ENCODE data around the gene PCYOX1L.

Gene PCYOX1L

DNA sequence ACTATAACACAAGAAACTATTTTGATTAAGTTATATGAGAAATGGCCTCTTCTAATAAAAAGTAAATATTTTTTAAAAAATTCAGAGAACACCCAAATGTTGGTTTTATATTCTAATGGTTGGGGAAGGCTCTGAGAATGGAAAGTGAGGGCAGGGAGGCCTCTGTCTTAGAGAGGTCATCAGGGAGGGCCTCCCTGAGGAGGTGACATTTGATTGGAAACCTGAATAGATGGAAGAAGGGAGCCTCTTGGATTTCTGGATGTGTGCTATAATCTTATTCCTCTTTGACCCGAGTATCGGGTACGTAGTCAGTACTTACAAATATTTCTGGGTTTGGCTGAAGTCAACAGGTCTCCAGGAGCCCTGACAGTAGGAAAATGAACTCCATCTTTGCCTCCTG lies 38.7 kb upstream of the PCYOX1L start:
- no peaks in the 10 kb centered on the region for H3K9me3 ChIP-seq (ENCODE audit: insufficient read depth, low read depth, low read length)
- no peak overlapping the region for H3K4ac ChIP-seq (ENCODE audit: low read depth, low read length)
- no peak overlapping the region for H3K23ac ChIP-seq (ENCODE audit: low read length)
- WGBS (ENCODE audit: extremely low coverage, insufficient coverage, insufficient read length) = no CpG with 5 or more reads among the region's 3 CpGs
- no peak overlapping the region for H3K14ac ChIP-seq (ENCODE audit: low read length)
- H2BK12ac ChIP-seq (ENCODE audit: low read length) = no peak overlapping the region
- no peak overlapping the region for H3K27ac ChIP-seq (ENCODE audit: low read depth, low read length)
- H2AK5ac ChIP-seq (ENCODE audit: low read length) = no peak overlapping the region
- H4K8ac ChIP-seq (ENCODE audit: low read depth, low read length) = no peak overlapping the region
- H4K91ac ChIP-seq (ENCODE audit: low read depth, low read length) = no peak overlapping the region
- H3K18ac ChIP-seq (ENCODE audit: low read length) = no peak overlapping the region
- H3K4me2 ChIP-seq (ENCODE audit: low read length) = no peak overlapping the region
- H3K4me1 ChIP-seq (ENCODE audit: control insufficient read depth in 1 of 2, insufficient read depth in 2 of 2, low read length in 2 of 2) = peaks cover 2 to 4% of the 10 kb centered on the region in 2 experiments
- H3K79me1 ChIP-seq (ENCODE audit: low read length) = no peaks in the 10 kb centered on the region
- no peaks in the 10 kb centered on the region for H3K79me2 ChIP-seq (ENCODE audit: control insufficient read depth, insufficient read depth, low read length, poor library complexity)
- H4K12ac ChIP-seq (ENCODE audit: low read depth, low read length) = no peak overlapping the region
- H2AFZ ChIP-seq (ENCODE audit: insufficient read depth, low read length, poor library complexity) = no peak overlapping the region
- no peak overlapping the region for H3K4me3 ChIP-seq (ENCODE audit: low read depth, low read length)
- H3K9ac ChIP-seq (ENCODE audit: low read length) = no peak overlapping the region
- no peak overlapping the region for H2BK120ac ChIP-seq (ENCODE audit: insufficient read depth, low read length, poor library complexity)
- H3K27me3 ChIP-seq (ENCODE audit: insufficient read depth, low read length) = no peaks in the 10 kb centered on the region
- H3K36me3 ChIP-seq (ENCODE audit: control insufficient read depth in 1 of 2, insufficient read depth in 2 of 2, low read length in 2 of 2) = peaks cover 6 to 7% of the 10 kb centered on the region in 2 experiments
- H2BK5ac ChIP-seq (ENCODE audit: low read depth, low read length, poor library complexity) = no peak overlapping the region
- no peak for DNase-seq

DNA sequence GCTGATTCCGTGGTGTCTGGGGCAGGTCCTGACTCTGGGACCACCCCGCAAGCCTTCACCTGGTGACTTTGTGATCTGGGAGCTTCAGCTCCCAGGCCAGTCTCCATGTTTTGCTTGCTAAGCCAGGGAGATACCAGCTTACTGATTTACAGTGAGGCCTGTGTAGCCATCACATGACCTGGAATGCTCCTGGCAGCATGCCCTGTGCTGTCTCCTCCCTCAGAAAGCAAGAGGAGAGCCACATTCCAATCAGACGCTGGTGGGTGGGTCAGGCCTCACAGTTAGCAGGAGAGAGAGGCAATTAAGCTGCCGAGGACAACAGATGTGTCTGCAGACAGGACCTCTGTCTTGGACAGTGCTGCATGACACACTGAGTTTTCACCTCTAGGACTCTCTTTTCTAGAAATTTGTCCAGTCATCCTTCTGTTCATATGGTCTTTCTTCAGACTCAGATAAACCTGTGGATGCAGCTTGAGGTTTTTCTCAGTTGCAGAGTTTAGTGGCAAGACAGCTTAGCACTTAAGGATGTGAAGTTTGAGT lies 37.0 kb upstream of the PCYOX1L start:
- Histone ChIP-seq H3K4me3 (ENCODE audit: low read depth, low read length) (no peak overlapping the region), H3K4ac (ENCODE audit: low read depth, low read length) (no peak overlapping the region), H3K4me1 (ENCODE audit: control insufficient read depth in 1 of 2, insufficient read depth in 2 of 2, low read length in 2 of 2) (peaks cover 2 to 4% of the 10 kb centered on the region in 2 experiments), H3K9ac (ENCODE audit: low read length) (no peak overlapping the region), H2BK5ac (ENCODE audit: low read depth, low read length, poor library complexity) (no peak overlapping the region), H3K9me3 (ENCODE audit: insufficient read depth, low read depth, low read length) (no peaks in the 10 kb centered on the region), H4K91ac (ENCODE audit: low read depth, low read length) (no peak overlapping the region), H3K27ac (ENCODE audit: low read depth, low read length) (no peak overlapping the region), H2BK120ac (ENCODE audit: insufficient read depth, low read length, poor library complexity) (no peak overlapping the region), H3K79me2 (ENCODE audit: control insufficient read depth, insufficient read depth, low read length, poor library complexity) (no peaks in the 10 kb centered on the region), H3K18ac (ENCODE audit: low read length) (no peak overlapping the region), H2AFZ (ENCODE audit: insufficient read depth, low read length, poor library complexity) (no peak overlapping the region), H3K14ac (ENCODE audit: low read length) (no peak overlapping the region), H3K4me2 (ENCODE audit: low read length) (no peak overlapping the region), H2AK5ac (ENCODE audit: low read length) (no peak overlapping the region), H3K27me3 (ENCODE audit: insufficient read depth, low read length) (no peaks in the 10 kb centered on the region), H3K23ac (ENCODE audit: low read length) (no peak overlapping the region), H3K36me3 (ENCODE audit: control insufficient read depth in 1 of 2, insufficient read depth in 2 of 2, low read length in 2 of 2) (peaks cover 6 to 7% of the 10 kb centered on the region in 2 experiments), H4K8ac (ENCODE audit: low read depth, low read length) (no peak overlapping the region), H2BK12ac (ENCODE audit: low read length) (no peak overlapping the region), H3K79me1 (ENCODE audit: low read length) (no peaks in the 10 kb centered on the region), H4K12ac (ENCODE audit: low read depth, low read length) (no peak overlapping the region)
- DNase-seq = peak; percentile 22 to 49
- no CpG with 5 or more reads among the region's 4 CpGs for WGBS (ENCODE audit: extremely low coverage, insufficient coverage, insufficient read length)

DNA sequence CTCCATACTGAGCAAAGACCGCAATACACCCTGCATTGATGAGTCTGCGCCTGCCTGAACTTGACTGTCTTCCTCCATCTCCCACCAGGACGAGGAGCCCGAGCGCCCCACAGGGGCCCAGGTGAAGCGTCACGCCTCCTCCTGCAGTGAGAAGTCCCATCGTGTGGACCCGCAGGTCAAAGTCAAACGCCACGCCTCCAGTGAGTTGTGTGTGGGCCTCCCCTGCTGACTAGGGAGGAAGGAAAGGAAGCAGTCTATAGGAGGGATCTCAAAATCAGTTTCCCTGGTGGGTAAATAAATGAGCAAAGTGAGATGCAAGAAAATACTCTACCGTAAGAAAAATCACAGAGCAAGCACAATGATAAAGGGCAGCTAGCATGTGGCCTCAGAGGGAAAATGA lies 35.3 kb upstream of the PCYOX1L start:
- Histone ChIP-seq H3K4me3 (ENCODE audit: low read depth, low read length) (no peak overlapping the region), H3K27me3 (ENCODE audit: insufficient read depth, low read length) (no peaks in the 10 kb centered on the region), H3K18ac (ENCODE audit: low read length) (no peak overlapping the region), H2BK5ac (ENCODE audit: low read depth, low read length, poor library complexity) (no peak overlapping the region), H3K9me3 (ENCODE audit: insufficient read depth, low read depth, low read length) (no peaks in the 10 kb centered on the region), H2AFZ (ENCODE audit: insufficient read depth, low read length, poor library complexity) (no peak overlapping the region), H3K9ac (ENCODE audit: low read length) (no peak overlapping the region), H3K36me3 (ENCODE audit: control insufficient read depth in 1 of 2, insufficient read depth in 2 of 2, low read length in 2 of 2) (peaks cover 6 to 7% of the 10 kb centered on the region in 2 experiments), H3K27ac (ENCODE audit: low read depth, low read length) (no peak overlapping the region), H3K79me2 (ENCODE audit: control insufficient read depth, insufficient read depth, low read length, poor library complexity) (no peaks in the 10 kb centered on the region), H2BK120ac (ENCODE audit: insufficient read depth, low read length, poor library complexity) (no peak overlapping the region), H4K91ac (ENCODE audit: low read depth, low read length) (no peak overlapping the region), H4K8ac (ENCODE audit: low read depth, low read length) (no peak overlapping the region), H3K4ac (ENCODE audit: low read depth, low read length) (no peak overlapping the region), H3K14ac (ENCODE audit: low read length) (no peak overlapping the region), H3K23ac (ENCODE audit: low read length) (no peak overlapping the region), H2AK5ac (ENCODE audit: low read length) (no peak overlapping the region), H3K4me1 (ENCODE audit: control insufficient read depth in 1 of 2, insufficient read depth in 2 of 2, low read length in 2 of 2) (peaks cover 2 to 4% of the 10 kb centered on the region in 2 experiments), H2BK12ac (ENCODE audit: low read length) (no peak overlapping the region), H3K4me2 (ENCODE audit: low read length) (no peak overlapping the region), H3K79me1 (ENCODE audit: low read length) (no peaks in the 10 kb centered on the region), H4K12ac (ENCODE audit: low read depth, low read length) (no peak overlapping the region)
- no peak for DNase-seq
- no CpG with 5 or more reads among the region's 12 CpGs for WGBS (ENCODE audit: extremely low coverage, insufficient coverage, insufficient read length)

DNA sequence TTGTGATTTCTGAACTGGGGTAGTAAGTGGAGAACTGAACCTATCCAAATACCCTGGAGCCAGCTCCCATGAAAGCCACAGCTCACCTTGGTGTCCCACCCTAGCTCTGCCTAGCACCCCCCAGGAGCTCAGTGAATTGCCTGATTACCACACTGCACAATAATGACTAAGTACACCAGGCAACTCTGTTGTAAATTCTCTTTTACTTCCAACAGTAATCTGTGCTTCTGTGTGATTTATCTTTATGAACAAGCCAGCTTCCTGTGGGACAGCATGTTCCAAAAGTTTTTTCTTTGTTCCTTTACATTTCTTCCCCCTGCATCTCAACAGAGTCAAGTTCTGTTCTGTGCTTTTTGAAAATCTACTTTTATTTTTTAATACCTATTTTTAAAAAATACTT lies 34.6 kb upstream of the PCYOX1L start:
- no peak overlapping the region for H3K23ac ChIP-seq (ENCODE audit: low read length)
- H3K4me1 ChIP-seq (ENCODE audit: control insufficient read depth in 1 of 2, insufficient read depth in 2 of 2, low read length in 2 of 2) = peaks cover 2 to 4% of the 10 kb centered on the region in 2 experiments
- no peaks in the 10 kb centered on the region for H3K79me1 ChIP-seq (ENCODE audit: low read length)
- no peak overlapping the region for H3K4me2 ChIP-seq (ENCODE audit: low read length)
- no peak overlapping the region for H3K9ac ChIP-seq (ENCODE audit: low read length)
- no peak overlapping the region for H2BK120ac ChIP-seq (ENCODE audit: insufficient read depth, low read length, poor library complexity)
- H3K27me3 ChIP-seq (ENCODE audit: insufficient read depth, low read length) = no peaks in the 10 kb centered on the region
- no peak overlapping the region for H2BK12ac ChIP-seq (ENCODE audit: low read length)
- H3K9me3 ChIP-seq (ENCODE audit: insufficient read depth, low read depth, low read length) = no peaks in the 10 kb centered on the region
- H2AK5ac ChIP-seq (ENCODE audit: low read length) = no peak overlapping the region
- H3K4me3 ChIP-seq (ENCODE audit: low read depth, low read length) = no peak overlapping the region
- no peak overlapping the region for H3K14ac ChIP-seq (ENCODE audit: low read length)
- no peak overlapping the region for H2BK5ac ChIP-seq (ENCODE audit: low read depth, low read length, poor library complexity)
- no peak overlapping the region for H4K91ac ChIP-seq (ENCODE audit: low read depth, low read length)
- peaks cover 6 to 7% of the 10 kb centered on the region in 2 experiments for H3K36me3 ChIP-seq (ENCODE audit: control insufficient read depth in 1 of 2, insufficient read depth in 2 of 2, low read length in 2 of 2)
- no peak overlapping the region for H2AFZ ChIP-seq (ENCODE audit: insufficient read depth, low read length, poor library complexity)
- H3K27ac ChIP-seq (ENCODE audit: low read depth, low read length) = no peak overlapping the region
- no peak for DNase-seq
- no peak overlapping the region for H4K12ac ChIP-seq (ENCODE audit: low read depth, low read length)
- H3K79me2 ChIP-seq (ENCODE audit: control insufficient read depth, insufficient read depth, low read length, poor library complexity) = no peaks in the 10 kb centered on the region
- H3K4ac ChIP-seq (ENCODE audit: low read depth, low read length) = no peak overlapping the region
- no peak overlapping the region for H4K8ac ChIP-seq (ENCODE audit: low read depth, low read length)
- H3K18ac ChIP-seq (ENCODE audit: low read length) = no peak overlapping the region
